Islet of Langerhans (tissue), 1 donor: ENCODE measurements around the gene SLC5A2.
"Not testable (repeated sequence)": the region's sequence is repeated elsewhere in the genome, so short reads cannot be mapped to it uniquely, and the experiment has no call there.

Source experiments
- FAIRE-seq: peaks from one replicate; lab custom pipeline; 2011; peaks lifted over from hg19 to GRCh38; lab: Jason Lieb, UNC

SLC5A2 gene

GRCh38 chr16:31529937-31530312 lies 47.0 kb downstream of the SLC5A2 start:
- no peak for FAIRE-seq

GRCh38 chr16:31530405-31530804 lies 47.5 kb downstream of the SLC5A2 start:
- no peak for FAIRE-seq

GRCh38 chr16:31531096-31531495 lies 48.2 kb downstream of the SLC5A2 start:
- no peak for FAIRE-seq

GRCh38 chr16:31532120-31532519 lies 49.2 kb downstream of the SLC5A2 start:
- no peak for FAIRE-seq

GRCh38 chr16:31532896-31533295 lies 50.0 kb downstream of the SLC5A2 start:
- FAIRE-seq = no peak

GRCh38 chr16:31535737-31536136 lies 52.8 kb downstream of the SLC5A2 start:
- no peak for FAIRE-seq

- FAIRE-seq = no peak
Observed at GRCh38 chr16:31536804-31537361, 54.0 kb downstream of the SLC5A2 start.

- no peak for FAIRE-seq
Observed at GRCh38 chr16:31537362-31538242, 54.7 kb downstream of the SLC5A2 start.

GRCh38 chr16:31538243-31538598 lies 55.3 kb downstream of the SLC5A2 start:
- not testable (repeated sequence) for FAIRE-seq

GRCh38 chr16:31539762-31540161 lies 56.8 kb downstream of the SLC5A2 start:
- not testable (repeated sequence) for FAIRE-seq
